Fibroblast of the conjunctiva (primary cell): ENCODE results near the gene ST6GALNAC1.
"Not testable (repeated sequence)": the region's sequence is repeated elsewhere in the genome, so short reads cannot be mapped to it uniquely, and the experiment has no call there.

Experiments used
- DNase-seq: peaks from one replicate; pipeline ENCODE4 v3.0.0-alpha.2; 2010; ENCODE audit warnings: low read depth

ST6GALNAC1 gene

GRCh38 chr17:76612465-76612864, 31.1 kb downstream of the ST6GALNAC1 start:
- no peak for DNase-seq

- DNase-seq: no peak
These were observed 31.8 kb downstream of the ST6GALNAC1 start for GRCh38 chr17:76611758-76612157.

GRCh38 chr17:76611080-76611749, 32.3 kb downstream of the ST6GALNAC1 start:
- not testable (repeated sequence) for DNase-seq

- DNase-seq: not testable (repeated sequence)
These were observed 36.9 kb downstream of the ST6GALNAC1 start for GRCh38 chr17:76606685-76607084.

- DNase-seq: no peak
These were observed 42.5 kb downstream of the ST6GALNAC1 start for GRCh38 chr17:76601065-76601464.

GRCh38 chr17:76599694-76600460, 43.7 kb downstream of the ST6GALNAC1 start:
- no peak for DNase-seq

DNA sequence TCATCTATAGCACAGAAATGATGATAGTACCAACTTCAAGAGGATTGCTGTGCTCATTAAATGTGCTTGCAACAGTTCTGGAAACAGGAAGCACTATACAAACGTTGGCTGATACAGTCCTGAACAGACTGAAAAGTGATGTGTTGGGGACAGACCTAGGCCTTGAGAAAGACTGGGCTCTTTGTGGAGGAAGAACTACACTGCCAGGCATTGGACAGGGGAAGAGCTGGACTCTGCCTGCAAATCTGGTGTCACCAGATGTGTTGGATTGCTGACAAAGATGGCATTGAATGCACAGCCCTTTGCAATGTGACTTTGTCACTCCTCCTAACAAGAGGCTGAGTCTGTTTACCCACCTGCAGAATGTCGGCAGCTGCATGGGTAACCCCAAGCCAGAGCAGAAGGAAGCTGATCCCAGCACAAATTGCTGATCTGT, 45.5 kb downstream of the ST6GALNAC1 start:
- DNase-seq: no peak

DNA sequence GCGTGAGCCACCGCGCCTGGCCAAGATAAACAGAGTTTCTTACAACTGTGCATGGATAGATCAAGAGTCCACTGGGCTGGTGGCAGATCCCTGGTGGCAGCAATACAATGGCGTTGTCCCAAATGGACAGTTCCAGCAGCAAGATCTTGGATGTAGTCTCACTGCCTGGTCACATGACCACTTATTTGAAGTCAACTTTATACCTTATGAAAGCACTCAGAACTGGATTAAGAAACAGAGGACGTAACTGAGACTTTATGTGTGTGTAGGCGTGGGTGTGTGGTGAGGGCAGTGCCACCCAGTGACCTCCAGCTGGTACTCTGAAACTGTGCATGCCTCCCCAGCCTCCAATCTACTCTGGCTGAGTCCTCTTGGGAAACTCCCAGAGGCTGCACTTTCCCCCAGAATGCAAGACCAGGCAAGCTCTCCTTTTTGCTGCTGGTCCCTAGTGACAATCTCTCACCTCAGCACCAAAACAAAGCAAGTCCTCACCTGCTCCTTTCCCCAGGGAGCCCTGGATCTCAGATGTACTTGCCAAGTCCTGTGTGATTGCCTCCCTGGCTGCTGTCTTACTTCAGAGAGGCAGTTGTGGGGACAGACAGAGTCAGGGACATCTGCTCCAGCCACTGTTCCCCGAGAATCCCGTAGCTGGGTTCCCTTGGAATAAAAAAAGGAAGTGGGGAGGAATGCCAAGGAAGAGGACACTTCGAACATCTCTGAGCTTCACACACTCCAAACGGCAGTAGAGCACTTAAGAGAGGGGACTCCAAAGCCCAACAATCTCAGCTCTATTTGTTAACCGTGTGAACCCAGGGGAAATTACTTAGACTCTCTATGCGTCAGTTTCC, 46.2 kb downstream of the ST6GALNAC1 start:
- DNase-seq: no peak

DNA sequence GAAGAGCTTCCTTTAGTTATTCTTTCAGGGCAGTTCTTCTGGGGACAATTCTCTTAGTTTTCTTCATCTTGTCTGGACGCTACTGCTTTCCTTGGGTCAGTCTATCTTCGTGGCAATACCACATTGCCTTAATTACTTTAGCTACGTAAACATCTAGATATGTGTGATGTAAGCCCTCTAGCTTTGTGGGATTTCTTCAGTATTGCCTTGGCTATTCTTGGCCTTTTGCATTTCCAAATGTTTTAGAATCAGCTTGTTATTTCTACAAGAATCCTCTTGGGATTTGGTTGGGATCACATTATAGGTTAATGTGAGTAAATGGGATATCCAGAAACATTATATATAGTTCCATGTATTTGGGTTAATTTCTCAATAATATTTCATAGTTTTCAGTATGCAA, 48.9 kb downstream of the ST6GALNAC1 start:
- DNase-seq: no peak

- no peak for DNase-seq
These were observed 49.6 kb downstream of the ST6GALNAC1 start for GRCh38 chr17:76593959-76594358.

DNA sequence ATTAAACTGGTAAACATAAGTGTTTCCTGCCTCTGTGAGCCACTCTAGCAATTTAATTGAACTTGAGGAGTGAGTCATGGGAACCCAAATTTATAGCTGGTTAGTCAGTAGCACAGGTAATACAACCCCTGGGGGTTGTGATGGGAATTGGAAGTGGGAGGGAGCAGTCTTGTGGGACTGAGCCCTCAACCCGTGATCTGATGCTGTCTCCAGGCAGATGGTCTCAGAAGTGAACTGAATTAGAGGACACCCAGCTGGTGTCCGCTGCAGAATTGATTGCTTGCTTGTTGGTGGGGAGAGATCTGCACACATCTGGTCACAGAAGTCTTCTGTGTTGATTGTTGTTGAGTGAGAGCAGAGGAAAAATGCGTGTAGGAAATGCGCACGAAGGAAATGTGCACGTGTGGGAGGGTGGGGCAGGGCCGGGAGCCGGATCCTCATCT, 50.2 kb downstream of the ST6GALNAC1 start:
- no peak for DNase-seq

DNA sequence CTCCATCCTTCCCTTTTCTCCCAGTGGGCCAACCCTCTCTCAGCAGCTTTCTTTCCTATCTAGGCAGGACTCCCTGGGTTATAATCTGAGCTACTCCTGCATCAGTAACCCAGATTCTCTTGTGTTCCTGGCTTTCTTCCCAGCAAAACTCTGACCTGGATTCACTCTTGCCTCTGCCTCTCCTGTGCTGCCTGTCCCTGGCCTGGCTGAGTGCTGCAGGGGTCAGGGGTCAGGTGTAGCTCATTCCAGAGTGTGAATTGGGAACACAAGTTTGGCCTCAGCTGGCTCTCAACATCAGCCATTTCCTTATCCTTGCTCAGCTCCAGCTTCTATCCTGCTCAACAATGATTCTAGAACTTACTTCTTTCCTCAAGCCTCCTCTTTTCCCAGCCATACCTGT, 55.4 kb downstream of the ST6GALNAC1 start:
- DNase-seq: no peak

DNA sequence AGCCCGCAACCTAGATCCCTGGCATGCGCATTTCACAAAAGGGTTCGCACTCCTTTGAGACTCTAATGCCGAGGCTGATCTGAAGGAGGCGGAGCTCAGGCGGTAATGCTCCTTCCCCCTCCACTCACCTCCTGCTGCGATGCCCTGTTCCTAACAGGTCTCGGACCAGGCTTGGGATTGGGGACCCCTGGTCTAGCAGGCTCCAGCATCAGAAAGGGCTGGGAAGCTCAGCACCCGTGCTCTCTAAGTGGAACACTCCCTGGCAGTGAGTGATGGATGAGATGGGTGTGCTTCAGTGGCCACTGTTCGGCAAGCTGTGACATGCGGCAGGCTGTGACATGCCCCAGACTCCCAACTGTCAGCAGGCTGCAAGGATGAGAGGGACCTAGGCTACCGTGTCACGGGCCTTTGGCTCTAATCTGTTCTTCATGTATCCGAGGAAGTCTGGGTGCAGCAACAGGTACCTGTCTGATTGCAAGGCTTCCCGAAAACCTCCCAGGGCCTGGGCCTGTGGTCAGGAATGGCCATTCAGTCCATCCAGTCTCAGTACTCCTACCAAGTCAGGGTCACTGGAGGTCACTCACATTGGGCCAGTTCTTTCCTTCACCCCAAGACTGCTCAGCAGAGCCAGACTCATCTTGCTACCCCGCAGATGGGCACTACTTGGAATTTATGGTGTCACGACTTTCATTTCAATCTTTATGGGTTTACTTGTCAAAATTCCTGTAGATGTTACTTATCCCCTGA, 56.6 kb downstream of the ST6GALNAC1 start:
- no peak for DNase-seq

DNA sequence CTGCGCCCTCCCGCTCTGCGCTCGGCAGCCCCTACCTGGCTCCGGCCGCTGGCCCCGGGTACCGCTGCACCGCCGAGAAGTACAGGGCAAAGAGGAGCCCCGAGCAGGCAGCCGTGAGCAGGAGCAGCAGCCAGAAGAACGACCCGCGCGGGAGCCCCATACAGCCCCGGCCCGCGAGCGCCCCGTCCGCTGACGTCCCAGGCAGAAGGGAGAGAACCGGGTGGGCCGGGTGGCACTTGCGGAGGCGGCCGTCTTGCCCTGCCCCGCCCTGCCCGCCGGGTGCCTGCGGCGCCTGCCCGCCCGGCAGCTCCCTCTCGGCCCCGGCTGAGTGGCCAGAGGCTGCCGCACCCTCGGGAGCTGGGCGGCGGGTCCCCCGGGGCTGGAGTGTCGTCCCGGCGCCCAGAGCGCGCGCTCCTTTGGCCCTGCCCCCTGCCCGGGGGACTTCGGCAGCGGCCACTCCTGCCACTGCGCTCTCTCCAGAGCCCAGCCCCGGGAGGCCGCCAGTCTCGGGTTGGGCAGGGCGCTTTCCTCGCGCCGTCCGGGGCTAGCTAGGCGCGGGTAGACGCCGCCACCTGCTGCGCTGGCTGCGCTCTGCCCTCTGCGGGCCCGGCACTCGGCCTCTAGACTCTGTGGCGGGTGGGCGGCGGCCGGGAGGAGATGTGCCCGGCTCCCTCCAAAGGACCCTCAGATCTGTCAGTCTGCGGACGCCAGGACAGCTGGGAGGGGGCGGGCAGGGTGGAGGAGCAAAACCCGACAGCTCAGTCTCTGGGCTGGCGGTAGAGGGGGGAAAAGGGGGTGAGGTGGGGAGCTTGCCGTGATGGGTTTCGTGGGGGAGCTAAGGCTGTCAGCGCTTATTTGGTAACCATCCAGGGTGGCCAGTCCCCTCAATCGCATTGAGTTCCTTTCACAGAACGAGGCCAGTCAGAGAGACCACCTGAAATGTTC, 57.6 kb downstream of the ST6GALNAC1 start, which contains the start of gene ST6GALNAC2:
ST6GALNAC2 (minus strand) TSS at position 212 of the 945 bp plus-strand sequence; CDS start at position 160, 52 bp downstream.
- no peak for DNase-seq

DNA sequence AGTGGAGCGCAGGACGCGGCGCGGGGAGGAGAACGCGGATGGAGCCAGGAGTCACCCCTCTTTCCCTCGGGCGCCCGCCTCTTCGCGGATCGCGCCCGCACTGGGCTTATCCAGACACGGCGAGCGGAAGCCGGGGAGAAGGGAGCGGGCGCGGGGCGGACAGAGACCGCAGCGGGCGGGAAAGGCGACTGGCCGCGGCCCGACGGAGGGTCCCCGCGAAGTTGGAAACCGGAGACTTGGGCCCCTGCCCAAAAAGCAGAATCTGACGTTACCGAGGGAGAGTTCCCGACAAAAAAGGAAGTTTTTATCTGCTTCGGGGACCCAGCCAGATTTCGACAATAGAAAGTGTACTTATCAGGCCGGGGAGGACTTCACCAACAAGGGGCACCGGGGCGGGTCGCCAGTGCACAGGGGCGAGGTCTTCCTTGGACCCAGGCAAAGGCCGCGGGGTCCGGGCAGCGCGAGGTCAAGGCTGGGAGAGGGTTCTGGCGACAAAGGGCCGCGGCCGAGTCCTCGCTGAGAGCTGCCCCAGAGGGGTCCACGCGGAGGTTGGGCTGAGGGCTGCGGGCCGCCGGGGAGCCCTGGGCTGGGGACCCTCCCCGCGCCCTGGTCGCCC, 58.4 kb downstream of the ST6GALNAC1 start:
- DNase-seq: no peak

DNA sequence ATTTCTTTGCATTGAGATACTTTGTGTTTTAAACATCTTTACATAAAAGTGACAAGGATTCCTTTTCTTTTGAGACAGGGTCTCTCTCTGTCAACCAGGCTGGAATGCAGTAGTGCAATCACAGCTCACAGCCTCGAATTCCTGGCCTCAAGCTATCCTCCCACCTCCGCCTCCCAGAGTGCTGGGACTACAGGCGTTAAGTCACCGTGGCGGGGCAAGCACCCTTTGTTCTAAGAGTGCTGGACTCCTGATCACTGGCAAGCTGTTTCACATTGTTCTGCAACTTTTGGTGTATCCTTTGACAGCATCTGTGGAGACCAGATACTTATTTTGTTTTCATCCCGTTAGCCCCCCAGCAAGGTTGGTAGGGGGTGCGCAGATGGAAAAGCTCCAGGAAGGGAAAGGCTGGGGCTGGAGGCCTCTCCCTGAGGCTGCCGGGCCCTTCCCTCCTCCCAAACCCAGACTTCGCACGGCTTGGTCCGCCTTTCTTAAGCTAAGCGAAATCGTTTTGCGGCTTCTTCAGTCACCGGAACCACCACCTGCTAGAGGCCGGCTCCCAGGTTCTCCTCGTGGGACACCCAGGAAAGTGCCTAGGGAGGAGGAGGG, 59.0 kb downstream of the ST6GALNAC1 start:
- DNase-seq: no peak

GRCh38 chr17:76582660-76583059, 60.9 kb downstream of the ST6GALNAC1 start:
- no peak for DNase-seq

- no peak for DNase-seq
These were observed 62.0 kb downstream of the ST6GALNAC1 start for GRCh38 chr17:76581515-76581914.

DNA sequence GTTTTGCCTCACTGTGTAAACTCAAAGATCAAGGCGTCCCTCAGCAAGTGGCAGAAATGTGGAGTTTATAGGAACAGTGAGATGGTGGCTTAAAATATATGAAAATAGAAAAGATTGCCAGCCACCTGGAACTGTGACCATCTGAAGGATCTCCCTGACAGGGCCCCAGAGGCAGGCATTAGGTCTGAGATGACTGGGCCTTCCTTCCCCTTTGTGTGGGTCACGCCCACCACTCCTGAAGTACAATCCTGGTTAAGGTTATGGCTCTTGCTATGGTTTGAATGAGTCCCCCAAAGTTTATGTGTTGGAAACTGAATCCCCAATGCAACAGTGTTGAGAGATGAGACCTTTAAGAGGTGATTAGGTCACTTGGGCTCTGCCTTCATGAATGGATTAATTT, 64.3 kb downstream of the ST6GALNAC1 start:
- DNase-seq: no peak

DNA sequence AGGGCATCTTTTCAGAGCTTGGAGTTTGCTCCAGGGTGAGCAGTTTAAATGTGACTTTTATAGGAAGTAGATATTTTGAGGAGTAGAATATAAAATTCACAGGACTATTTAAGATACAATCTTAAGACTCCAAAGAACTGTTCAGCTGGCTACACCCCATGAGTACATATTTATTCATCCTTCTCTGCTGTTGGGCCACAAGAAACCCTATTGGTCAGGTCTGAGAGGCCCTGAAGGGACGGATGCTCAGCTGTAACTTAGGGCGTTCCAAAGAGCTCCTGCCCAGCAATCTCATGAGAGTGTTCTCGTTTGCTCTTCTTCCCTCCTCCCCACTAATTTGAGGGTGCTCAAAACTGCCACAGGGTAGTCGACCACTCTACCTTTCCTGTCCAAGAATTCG, 65.2 kb downstream of the ST6GALNAC1 start:
- DNase-seq: no peak
